ENCODE data around the gene MRPL49.

The MRPL49 gene

DNA sequence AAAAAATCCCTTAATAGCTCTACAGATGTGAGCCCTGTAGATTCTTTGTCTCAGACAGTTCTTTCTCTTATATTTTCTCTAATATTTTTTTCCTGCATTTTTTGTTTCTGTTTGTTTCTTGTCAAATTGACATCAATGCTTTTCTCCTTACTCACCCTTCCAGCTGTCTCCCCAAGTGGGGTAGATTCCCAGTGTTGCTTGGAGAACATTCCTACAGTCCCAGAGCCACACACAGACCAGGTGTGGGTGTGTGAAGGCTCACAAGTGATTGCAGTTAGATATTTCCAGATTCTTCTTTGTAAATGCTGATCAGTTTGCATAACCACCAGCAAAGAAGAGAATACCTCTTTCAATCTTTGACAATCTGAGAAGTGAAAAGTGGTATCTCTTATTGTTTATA lies 18.6 kb upstream of the MRPL49 start:
- no peak for DNase-seq

DNA sequence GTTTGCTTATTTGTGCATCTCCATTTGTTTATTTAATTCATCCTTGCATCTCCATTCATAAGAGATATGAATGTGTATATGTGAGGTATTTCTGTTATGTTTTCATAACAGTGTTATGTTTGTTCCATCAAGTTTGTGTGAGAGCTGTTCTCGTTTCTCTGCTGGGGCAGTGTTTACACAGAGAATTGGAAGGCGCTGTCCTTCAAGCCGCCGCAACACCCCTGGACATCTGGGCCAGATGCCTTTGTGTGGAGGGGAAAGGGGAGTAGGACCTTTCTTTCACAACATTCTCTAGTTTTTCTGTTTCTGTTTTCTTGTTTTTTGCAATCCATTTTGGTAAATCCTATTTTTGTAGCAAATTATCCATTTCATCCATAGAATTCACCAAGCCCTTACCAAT lies 17.5 kb upstream of the MRPL49 start:
- DNase-seq, result no peak

DNA sequence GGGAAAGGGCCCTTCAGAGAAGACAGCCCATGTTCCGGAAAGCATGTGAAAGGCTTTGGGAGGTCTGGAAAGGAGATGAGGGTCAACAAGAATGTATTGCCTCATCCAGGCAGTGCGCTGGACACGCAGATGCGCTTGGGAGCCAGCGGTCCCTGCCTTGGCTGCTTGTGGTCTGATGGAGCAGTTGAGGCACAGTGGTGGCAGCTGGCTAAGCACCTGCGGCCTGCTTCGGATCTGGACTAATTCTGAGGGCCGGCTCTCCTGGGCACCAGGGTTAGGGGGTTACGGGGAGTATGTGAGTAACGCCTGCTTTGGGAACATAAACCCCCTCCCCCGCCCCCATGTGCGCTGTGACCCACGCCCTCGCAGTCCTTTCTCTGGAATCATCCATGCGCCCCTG lies 15.0 kb upstream of the MRPL49 start:
- DNase-seq, result no peak

DNA sequence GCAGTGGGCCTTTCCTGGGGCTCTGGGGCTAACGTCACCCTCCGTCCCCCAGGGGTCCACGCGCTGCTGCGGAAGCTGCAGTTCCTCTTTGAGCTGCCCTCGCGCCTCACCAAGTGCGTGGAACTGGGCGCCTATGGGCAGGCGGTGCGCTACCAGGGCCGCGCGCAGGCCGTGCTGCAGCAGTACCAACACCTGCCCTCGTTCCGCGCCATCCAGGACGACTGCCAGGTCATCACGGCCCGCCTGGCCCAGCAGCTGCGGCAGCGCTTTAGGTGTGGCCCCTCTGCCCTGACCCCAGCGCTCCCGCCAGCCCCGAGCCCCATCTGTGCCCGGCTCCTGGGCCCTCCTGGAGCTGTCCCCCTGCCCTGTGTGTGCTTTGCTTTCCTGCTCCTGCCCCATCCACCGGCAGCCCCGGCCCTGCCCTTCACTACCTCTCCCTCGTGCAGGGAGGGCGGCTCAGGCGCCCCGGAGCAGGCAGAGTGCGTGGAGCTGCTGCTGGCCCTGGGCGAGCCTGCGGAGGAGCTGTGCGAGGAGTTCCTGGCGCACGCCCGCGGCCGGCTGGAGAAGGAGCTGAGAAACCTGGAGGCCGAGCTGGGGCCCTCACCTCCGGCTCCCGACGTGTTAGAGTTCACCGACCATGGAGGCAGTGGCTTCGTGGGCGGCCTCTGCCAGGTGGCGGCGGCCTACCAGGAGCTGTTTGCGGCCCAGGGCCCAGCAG lies 14.2 kb upstream of the MRPL49 start:
- no peak for DNase-seq

DNA sequence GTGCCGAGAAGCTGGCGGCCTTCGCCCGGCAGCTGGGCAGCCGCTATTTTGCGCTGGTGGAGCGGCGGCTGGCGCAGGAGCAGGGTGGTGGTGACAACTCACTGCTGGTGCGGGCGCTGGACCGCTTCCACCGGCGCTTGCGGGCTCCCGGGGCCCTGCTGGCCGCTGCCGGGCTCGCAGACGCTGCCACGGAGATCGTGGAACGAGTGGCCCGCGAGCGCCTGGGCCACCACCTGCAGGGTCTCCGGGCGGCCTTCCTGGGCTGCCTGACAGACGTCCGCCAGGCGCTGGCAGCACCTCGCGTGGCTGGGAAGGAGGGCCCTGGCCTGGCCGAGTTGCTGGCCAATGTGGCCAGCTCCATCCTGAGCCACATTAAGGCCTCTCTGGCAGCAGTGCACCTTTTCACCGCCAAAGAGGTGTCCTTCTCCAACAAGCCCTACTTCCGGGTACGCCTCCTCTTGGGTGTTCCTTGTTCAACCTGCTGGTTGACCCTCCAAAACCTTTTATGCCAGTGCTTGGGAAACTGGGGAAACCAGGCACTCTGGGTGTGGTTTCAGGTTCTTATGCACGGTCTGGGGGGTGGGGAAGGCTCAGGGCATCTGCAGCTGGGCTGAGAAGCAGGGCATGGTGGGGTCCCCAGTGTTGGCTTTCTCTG lies 13.5 kb upstream of the MRPL49 start:
- DNase-seq, result no peak

DNA sequence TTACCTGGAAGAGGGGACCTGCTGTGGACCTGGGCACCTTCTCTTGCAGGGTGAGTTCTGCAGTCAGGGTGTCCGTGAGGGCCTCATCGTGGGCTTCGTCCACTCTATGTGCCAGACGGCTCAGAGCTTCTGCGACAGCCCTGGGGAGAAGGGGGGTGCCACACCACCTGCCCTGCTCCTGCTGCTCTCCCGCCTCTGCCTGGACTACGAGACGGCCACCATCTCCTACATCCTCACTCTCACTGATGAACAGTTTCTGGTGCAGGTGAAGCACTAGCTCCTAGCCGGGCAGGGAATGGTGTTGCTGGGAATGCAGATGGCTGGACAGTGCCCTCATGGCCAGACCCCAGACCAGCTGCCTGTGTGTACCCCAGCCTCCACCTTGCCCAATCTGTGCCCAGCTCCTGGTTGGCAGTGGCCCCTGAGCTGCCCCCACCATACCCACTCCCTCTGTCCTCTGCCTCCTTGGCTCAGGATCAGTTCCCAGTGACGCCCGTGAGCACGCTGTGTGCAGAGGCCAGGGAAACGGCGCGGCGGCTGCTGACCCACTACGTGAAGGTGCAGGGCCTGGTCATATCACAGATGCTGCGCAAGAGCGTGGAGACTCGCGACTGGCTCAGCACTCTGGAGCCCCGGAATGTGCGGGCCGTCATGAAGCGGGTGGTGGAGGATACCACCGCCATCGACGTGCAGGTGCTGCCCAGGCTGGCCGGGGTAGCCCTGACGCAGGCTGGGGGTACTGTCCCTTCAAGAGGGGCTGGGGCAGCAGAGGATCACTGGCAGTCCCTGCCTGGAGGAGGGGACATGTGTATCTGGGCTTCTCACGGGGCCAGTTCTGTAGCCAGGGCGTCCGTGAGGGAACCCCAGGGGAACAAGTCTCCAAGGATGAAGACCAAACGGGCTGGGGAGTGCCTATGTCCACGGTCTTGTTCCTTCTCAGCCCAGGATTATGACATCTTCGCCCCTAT lies 12.6 kb upstream of the MRPL49 start:
- no peak for DNase-seq

DNA sequence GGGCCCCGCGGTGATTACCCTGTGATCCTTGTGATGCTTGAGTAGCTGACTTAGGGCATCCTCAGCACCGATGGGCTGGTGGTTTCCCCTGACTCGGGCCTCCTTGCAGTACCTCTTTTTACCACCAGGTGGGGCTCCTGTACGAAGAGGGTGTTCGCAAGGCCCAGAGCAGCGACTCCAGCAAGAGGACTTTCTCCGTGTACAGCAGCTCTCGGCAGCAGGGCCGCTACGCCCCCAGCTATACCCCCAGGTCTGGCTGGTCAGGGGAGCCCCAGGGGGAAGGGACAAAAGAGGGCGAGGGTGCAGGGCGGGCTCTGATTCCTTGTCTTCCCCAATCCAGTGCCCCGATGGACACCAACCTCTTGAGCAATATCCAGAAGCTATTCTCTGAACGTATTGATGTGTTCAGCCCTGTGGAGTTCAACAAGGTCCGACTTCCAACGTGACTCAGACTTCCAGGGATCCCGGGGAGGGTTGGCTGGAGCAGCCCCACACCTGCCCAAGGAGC lies 11.7 kb upstream of the MRPL49 start:
- DNase-seq, result peak; percentile 87

DNA sequence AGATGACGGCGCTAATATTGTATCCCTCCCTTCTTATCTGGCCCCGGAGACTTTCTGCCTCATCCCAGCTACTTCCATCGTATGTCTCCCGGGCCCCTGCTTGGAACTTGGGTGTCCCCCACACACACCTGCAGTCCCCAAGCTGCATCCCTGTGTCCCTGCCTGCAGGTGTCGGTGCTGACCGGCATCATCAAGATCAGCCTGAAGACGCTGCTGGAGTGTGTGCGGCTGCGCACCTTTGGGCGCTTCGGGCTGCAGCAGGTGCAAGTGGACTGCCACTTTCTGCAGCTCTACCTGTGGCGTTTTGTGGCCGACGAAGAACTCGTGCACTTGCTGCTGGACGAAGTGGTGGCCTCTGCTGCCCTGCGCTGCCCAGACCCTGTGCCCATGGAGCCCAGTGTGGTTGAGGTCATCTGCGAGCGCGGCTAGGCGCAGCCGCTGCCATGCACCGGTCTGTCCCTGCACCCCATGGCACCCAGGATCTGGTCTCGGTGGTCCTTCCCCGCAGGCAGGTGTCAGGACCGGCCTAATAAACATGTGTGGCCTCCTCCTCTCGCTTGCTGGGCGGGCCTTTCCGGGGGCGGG lies 10.9 kb upstream of the MRPL49 start:
- no peak for DNase-seq

DNA sequence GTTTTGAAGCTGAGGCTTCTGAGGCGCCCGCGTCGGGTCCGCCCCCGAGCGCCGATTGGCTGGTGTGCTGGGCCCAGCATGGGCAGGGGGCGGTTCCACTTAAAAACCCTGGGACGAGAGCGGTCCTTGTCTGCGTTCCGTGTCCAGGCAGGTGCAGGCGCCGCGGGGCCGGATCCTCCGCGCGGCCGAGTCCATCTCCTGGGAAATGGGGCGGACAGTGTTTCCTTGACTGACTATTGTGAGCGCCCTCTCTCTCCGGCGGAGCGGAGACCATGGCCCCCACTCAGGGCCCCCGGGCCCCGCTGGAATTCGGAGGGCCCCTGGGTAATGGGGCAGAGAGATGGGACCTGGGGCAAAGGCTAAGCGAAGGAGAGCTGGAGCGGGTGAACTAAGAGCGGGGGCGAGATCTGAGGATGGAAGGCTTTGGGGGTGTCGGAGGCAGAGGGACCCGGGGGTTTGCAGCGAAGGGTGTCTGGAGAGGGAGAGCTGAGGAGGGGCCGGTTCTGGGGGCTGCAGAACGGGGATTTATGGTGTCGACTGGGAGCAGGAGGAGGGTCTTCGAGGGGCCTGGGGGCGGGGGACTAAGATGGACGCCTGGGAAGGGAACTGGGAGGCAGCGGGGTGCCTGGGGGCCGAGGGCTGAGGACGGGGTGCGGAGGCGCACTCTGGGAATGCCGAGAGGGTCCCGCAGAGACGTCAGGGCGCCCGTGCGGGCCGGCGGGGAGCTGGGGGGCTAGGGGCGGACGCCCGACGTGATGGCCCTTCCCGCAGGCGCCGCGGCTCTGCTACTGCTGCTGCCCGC lies 10.2 kb upstream of the MRPL49 start, which contains the start of gene TM7SF2:
TSS of gene TM7SF2 (plus strand) at position 129 of the 802 bp plus-strand sequence. CDS start at position 273, 144 bp downstream.
- DNase-seq, result peak; percentile 84

DNA sequence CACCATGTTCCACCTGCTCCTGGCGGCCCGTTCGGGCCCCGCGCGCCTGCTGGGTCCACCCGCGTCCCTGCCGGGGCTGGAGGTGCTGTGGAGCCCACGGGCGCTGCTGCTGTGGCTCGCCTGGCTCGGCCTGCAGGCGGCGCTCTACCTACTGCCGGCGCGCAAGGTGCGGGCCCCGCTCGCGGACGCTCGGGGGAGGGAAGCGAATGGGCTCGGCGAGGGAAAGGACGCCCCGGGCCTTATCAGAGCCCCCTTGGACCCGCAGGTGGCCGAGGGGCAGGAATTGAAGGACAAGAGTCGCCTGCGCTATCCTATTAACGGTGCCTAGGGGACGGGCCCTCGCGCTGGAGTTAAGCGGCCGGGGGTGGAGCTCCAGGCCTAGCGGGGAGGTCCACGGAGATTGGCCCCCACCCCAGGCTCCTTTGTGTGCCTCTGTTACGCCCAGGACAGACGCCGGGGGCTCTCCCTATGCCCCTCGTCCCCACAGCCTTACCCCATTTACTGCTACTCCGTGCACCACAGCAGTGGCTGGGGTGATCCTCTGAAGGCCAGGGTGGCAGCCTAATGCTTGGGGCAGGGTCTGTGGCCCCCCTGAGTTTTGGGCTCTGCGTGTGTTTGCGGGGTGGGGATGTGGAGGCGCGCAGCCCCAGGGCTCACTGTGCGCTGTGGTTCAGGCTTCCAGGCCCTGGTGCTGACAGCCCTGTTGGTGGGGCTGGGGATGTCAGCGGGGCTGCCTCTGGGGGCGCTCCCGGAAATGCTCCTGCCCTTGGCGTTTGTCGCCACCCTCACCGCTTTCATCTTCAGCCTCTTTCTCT lies 9.4 kb upstream of the MRPL49 start:
- no peak for DNase-seq

DNA sequence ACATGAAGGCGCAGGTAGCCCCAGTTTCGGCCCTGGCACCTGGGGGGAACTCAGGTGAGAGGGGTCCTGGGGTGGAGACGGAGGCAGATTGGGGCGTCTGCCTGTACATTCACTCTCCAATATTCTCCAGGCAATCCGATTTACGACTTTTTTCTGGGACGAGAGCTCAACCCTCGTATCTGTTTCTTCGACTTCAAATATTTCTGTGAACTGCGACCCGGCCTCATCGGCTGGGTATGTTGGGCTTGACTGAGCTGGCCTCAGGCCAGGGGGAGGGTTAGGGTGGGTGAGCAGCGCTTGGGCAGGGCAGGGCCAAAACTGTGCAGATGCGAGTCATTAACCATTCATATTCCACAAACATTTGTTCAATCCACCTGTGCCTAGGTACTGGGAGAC lies 8.8 kb upstream of the MRPL49 start:
- no peak for DNase-seq

DNA sequence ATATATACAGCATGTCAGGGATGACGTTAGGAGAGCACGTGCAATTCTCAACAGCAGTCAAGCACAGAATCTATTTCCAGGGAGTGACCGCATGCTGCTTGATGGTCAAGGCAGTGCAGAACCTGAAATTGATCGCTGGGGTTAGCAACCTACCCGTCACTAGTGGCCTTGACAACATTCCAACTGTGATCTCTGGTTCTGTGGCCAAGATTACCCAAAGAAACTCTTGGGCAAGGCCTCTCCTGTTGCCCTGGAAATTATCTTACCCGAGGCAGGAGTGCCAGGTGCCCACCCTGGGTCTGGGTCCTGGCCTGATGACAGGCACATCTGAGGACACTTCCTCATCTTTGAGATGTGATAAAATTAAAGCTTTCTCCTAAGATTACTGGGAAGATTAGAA lies 8.3 kb upstream of the MRPL49 start:
- no peak for DNase-seq

DNA sequence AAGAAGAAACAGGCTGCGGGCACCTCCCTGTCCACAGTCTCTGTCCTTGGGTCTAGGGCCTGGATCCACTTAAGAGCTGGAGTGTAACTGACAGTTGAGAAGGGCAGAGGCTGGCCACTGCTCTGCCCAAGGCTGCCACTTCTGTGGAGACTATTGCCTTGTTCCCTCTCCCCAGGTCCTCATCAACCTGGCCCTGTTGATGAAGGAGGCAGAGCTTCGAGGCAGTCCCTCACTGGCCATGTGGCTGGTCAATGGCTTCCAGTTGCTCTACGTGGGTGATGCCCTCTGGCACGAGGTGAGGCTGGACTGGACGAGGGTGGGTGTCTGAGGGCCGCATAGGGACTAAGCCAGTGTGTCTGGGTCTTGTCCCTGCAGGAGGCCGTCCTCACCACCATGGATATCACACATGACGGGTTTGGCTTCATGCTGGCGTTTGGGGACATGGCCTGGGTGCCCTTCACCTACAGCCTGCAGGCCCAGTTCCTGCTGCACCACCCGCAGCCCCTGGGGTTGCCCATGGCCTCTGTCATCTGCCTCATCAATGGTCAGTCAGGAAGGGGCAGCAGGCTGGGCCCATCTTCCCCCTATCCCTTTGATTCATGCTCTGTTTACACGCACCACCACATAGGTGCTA lies 7.5 kb upstream of the MRPL49 start:
- DNase-seq, result no peak

DNA sequence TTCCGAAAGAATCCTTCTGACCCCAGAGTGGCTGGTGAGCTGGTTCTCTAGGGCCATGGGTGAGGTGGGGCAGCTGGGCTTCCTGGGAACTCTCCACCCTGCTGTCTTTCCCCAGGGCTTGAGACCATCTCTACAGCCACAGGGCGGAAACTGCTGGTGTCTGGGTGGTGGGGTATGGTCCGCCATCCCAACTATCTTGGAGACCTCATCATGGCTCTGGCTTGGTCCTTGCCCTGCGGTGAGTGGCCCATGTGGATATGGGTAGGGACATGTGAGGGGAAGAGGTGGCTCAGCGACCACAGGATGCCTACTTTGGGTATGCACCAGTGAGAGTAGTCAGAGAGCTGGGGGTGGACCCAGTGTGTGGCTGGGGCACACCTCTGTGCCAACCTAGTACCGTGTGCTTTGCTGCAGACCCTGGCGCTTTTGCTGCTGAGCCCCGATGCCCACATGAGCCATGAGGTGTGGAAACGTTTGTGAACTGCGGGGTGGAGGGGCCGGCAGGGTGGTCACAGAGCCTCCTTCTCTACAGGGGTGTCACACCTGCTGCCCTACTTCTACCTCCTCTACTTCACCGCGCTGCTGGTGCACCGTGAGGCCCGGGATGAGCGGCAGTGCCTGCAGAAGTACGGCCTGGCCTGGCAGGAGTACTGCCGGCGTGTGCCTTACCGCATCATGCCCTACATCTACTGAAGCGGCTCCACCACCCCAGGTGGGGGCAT lies 6.6 kb upstream of the MRPL49 start:
- no peak for DNase-seq

DNA sequence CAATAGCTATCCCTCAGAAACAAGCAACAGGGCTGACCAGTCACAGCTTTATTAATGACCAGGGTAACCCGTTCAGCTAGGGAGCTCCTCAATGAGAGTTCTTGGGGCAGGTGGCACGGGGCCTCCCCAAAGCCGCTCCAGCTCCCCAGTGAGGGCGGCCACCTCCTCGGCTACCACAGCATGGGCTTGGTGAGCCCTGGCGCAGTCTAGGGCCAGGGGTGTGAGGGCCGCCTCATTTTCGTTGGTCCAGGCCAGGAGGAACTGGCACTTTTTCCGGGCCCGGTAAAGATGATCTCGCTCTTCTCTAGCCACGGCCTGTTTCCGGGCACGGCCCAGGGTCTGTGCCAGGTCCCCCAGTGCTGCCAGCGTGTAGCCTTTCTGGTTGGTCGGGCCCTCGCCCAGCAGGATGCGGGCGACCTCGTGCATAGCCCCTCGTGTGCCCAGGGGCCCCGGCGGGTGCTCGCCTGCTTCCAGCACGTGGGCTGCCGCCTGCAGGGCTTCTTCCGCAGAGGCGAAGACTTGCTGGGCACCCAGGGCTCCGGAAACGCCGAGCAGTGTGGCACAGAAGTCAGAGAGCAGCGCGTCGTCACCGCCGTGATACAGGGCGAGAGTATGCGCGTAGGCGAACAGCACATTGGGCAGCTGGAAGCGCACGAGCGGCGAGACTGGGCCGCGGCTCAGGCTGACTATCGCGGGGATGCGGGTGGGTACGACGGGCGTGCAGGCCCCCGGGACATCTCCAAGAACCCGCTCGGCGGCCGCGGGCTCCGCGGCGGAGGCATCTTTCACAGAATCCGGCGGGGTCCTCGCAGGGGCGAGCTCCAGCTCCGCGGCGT lies 5.5 kb upstream of the MRPL49 start:
- no peak for DNase-seq

DNA sequence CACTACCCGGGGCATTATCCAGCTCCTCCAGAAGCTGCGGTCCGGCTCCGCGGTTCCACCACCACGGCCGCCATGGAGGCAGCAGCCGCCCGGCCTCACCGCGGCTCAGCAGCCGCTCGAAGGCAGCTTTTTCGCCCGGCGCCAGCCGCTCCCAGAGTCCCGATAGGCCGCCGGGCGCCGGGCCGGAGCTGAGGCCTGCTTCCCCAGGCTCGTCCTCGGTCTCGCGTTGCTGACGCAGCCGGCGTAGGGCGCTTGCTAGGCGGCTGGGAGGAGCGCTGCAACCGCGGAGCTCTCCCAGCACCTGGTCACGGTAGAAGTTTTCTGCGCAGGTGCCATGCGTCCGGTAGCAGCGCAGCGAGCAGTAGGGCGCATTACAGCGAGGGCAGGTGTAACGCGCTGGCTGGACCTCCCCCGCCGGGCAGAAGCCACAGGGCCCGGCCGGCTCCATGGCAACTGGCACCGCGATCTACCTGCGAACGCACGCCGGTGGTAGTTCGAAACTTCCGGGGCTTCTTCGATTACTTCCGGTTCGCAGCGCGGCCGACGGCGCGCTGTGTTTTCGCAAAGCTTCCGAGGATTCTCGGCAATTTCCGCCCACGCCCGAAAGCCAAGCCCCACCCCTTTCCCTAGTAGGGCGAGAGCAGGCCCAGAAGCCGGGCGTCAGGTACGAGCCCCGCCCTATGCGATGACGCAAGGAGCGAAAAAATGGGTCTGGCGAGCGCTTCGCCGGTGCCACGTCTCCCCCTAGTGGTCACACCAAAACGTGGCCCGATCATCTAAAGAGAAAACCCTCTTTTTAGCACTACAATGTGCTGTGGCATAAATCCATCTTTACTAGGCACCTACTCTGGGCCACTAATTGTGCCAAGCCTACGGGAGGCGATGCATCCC lies 4.7 kb upstream of the MRPL49 start, which contains the start of gene ZNHIT2:
TSS of gene ZNHIT2 (minus strand) at position 496 of the 891 bp plus-strand sequence. CDS start at position 448, 48 bp downstream.
- peak; percentile 99 for DNase-seq

DNA sequence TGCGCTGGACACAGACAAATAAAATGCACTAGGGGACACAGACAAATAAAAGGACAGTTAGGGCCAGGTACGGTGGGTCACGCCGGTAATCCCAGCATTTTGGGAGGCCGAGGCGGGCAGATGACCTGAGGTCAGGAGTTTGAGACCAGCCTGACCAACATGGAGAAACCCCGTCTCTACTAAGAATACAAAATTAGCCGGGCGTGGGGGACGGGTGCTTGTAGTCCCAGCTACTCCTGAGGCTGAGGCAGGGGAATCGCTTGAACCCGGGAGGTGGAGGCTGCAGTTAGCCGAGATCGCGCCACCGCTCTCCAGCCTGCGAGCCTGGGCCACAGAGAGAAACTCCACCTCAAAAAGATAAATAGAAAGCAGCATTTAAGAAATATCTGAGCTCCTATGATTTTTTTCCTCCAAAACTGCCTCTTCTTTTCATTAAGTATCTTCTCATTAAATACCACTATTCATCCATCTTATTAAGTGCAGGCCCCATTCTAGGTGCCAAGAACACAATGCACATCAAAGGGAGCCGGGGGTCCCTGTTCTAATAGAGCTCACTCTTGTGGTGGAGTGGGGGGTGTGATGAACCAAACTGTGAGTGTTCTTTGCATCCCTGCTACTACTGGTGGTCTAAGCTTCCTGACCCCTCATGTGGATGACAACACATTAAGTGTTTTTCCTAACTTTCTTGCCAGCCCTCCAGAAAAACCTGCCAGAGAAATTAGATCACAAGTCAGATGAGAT lies 3.9 kb upstream of the MRPL49 start:
- DNase-seq, result no peak
